Fibroblast of villous mesenchyme (primary cell): ENCODE data around the gene PTPRN2. TPM values are rescaled to one million over a fixed set of nuclear protein-coding genes. Genes with fewer than 3 reads are reported as not detected.
"Not testable (repeated sequence)": the region's sequence is repeated elsewhere in the genome, so short reads cannot be mapped to it uniquely, and the experiment has no call there.

ENCODE experiments used
- DNase-seq: peaks from one replicate; pipeline ENCODE4 v3.0.0-alpha.2; 2010; ENCODE audit warnings: low read depth
- H3K4me3 ChIP-seq: 2 replicates; pipeline ENCODE4 v1.5.1; 2011; ENCODE audit warnings: low read depth, mild to moderate bottlenecking, low read length
- total RNA-seq: library from RNA; depleted of rRNA; stranded (reverse); fragments of >200 nt; gene quantifications from 2 replicates; pipeline ENCODE4 v1.2.3, GENCODE V29; 2012
- TF ChIP-seq, protein P1 (sequence below): IDR thresholded peaks from 2 replicates; pipeline ENCODE4 v1.5.1; 2012; ENCODE audit warnings: low read depth, mild to moderate bottlenecking, low read length; ENCODE audit not compliant: insufficient read depth

The PTPRN2 gene
- total RNA-seq, 1 donor, result not detected

GRCh38 chr7:158535079-158535478 lies 52.5 kb downstream of the PTPRN2 start:
- H3K4me3 ChIP-seq, result no peak overlapping the region
- TF ChIP-seq, protein P1, sequence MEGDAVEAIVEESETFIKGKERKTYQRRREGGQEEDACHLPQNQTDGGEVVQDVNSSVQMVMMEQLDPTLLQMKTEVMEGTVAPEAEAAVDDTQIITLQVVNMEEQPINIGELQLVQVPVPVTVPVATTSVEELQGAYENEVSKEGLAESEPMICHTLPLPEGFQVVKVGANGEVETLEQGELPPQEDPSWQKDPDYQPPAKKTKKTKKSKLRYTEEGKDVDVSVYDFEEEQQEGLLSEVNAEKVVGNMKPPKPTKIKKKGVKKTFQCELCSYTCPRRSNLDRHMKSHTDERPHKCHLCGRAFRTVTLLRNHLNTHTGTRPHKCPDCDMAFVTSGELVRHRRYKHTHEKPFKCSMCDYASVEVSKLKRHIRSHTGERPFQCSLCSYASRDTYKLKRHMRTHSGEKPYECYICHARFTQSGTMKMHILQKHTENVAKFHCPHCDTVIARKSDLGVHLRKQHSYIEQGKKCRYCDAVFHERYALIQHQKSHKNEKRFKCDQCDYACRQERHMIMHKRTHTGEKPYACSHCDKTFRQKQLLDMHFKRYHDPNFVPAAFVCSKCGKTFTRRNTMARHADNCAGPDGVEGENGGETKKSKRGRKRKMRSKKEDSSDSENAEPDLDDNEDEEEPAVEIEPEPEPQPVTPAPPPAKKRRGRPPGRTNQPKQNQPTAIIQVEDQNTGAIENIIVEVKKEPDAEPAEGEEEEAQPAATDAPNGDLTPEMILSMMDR, result no peak
- DNase-seq, result no peak

DNA sequence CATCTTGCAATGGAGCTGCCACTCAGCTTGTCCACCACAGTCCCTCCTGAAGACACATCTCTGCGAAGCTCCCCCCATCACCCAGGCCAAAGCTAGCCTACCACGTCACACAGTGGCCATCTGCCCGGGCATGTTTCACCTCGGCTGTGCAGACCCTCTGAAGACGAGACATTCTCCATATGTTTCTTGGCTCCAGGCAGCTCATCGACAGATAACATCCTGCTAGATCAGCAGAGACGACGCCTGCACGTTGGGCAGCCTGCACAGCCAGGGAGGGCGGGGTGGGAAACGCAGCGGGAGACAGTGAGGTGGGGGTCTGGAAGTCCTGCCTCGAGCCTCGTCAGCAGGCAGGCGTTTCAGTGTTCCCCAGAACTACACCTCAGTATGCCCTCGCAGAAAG lies 53.0 kb downstream of the PTPRN2 start:
- TF ChIP-seq, protein P1, result no peak
- DNase-seq, result no peak

DNA sequence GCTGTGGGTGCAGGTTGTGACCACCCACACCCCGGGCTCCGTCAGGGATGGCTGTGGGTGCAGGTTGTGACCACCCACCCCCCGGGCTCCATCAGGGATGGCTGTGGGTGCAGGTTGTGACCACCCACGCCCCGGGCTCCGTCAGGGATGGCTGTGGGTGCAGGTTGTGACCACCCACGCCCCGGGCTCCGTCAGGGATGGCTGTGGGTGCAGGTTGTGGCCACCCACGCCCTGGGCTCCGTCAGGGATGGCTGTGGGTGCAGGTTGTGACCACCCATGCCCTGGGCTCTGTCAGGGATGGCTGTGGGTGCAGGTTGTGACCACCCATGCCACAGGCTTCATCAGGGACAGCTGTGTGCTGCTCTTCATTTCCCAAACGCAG lies 53.5 kb downstream of the PTPRN2 start:
- not testable (repeated sequence) for H3K4me3 ChIP-seq, DNase-seq

More for the DNA sequence above, 53.0 kb downstream of the PTPRN2 start:
- no peak overlapping the region for H3K4me3 ChIP-seq

DNA sequence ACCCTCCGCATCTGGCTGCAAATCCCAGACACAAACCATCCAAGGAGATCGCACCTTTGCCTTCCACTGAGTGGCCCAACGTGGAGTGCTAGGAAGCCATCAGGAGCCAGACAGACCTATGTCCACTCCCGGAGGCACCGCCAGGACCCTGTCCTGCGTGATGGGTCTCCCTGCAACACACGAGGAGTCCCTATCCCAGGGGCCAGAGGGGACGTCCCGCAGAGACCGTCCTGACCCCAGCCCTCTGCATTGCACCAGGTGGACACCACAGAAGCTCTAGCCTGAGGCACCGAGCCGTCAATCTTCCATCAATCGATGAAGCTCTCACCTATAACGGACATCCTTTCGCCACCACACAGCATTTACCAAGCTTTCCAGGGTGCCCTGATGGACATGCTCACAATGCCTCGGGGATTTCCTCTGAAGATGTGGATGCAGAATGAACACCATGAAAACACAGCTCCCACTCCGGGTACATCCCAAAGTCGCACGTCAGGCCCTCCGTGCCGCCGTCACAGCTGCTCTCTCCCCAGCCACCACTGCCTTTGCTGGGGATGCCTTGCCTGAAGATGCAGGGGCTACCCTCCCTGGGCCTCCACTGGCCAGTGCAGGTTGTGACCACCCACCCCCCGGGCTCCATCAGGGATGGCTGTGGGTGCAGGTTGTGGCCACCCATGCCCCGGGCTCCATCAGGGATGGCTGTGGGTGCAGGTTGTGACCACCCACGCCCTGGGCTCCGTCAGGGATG lies 54.1 kb downstream of the PTPRN2 start:
- TF ChIP-seq, protein P1, result no peak
- no peak for DNase-seq
- H3K4me3 ChIP-seq, result no peak overlapping the region

DNA sequence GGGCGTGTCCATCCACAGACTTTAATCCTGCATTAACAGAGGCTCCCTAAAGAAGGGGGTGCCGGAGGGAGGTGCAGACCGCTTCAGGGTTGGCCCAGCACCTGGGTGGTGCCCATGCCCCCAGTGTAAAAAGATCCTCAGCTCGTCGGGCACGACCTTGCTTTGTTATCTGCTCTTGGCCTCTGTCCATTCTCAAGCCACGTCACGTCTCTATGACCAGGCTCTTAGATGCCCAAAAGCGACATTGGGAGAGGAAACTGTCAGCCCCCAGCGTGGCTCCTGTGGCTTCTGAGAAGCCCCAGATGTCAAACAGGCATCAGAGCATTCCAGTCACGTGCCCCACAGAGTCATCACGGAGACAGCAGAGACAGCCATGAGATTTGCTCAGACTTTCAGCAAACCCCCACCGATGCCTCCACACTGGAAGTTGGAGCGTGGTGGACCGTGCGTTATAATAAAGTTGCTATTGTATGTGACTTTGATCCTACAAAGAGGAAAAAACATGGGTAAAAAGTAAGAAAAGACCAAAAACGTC lies 55.5 kb downstream of the PTPRN2 start:
- TF ChIP-seq, protein P1, result no peak
- H3K4me3 ChIP-seq, result no peak overlapping the region
- DNase-seq, result no peak

DNA sequence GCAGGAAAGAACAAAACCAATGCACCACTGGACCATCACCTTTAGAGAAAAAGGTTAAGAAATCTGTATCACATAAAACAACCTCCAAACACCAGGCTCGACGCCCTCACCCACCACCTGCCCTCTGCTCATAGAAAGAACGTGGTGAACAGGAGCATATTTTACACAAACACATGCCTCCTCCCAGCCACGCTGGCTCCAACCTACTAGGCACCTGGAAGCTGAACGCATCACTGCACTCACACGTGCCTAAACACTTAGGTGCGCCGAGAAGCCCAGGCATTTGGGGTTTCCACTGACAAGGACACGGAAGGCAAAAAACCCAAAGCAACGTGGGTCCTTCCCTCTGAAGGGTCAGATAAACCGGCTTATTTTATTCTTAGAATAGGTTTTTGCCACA lies 56.0 kb downstream of the PTPRN2 start:
- H3K4me3 ChIP-seq, result no peak overlapping the region
- TF ChIP-seq, protein P1, result no peak
- DNase-seq, result no peak

GRCh38 chr7:158530800-158531609 lies 56.6 kb downstream of the PTPRN2 start:
- H3K4me3 ChIP-seq, result no peak overlapping the region
- TF ChIP-seq, protein P1, result no peak
- no peak for DNase-seq
